Measurements from ENCODE around the gene TMEM256.

DNA sequence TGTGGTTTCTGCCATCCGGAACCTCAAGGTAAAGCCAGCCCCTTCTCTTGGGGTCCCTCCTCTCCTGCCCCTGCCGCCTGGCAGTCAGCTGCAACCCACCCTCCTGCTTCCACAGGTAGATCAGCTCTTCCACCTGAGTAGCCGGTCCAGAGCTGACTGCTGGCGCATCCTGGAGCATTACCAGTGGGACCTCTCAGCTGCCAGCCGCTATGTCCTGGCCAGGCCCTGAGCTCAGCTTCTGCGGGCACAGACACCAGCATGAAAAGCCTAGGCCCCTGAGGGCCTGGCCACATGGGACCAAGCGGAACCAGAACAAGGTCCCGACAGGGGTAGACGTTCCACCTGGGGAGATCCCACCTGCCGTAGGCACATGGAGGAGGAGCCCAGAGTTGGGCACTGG, 15.0 kb downstream of the TMEM256 start:
- TF ChIP-seq, protein P1, sequence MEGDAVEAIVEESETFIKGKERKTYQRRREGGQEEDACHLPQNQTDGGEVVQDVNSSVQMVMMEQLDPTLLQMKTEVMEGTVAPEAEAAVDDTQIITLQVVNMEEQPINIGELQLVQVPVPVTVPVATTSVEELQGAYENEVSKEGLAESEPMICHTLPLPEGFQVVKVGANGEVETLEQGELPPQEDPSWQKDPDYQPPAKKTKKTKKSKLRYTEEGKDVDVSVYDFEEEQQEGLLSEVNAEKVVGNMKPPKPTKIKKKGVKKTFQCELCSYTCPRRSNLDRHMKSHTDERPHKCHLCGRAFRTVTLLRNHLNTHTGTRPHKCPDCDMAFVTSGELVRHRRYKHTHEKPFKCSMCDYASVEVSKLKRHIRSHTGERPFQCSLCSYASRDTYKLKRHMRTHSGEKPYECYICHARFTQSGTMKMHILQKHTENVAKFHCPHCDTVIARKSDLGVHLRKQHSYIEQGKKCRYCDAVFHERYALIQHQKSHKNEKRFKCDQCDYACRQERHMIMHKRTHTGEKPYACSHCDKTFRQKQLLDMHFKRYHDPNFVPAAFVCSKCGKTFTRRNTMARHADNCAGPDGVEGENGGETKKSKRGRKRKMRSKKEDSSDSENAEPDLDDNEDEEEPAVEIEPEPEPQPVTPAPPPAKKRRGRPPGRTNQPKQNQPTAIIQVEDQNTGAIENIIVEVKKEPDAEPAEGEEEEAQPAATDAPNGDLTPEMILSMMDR (IDR thresholded peaks at IDR 0.05) = no peak
- no peak for TF ChIP-seq POLR2A (IDR thresholded peaks at IDR 0.05)
